Ramos (cell line): ENCODE results near the gene SLC10A3.
"Not testable (repeated sequence)": the region's sequence is repeated elsewhere in the genome, so short reads cannot be mapped to it uniquely, and the experiment has no call there.

Experiments used
- in situ Hi-C: fragments of 300-500 bp; cut with MboI; formaldehyde crosslinking; loops from one replicate; pipeline ENCODE4 v1.14.3; 2022; ENCODE audit warnings: low sequenced_read_pairs; ENCODE audit not compliant: unreplicated experiment

SLC10A3 gene

GRCh38 chrX:154512879-154513553 is 22.6 kb upstream of the SLC10A3 start:
- in situ Hi-C loops: no loop called here

DNA sequence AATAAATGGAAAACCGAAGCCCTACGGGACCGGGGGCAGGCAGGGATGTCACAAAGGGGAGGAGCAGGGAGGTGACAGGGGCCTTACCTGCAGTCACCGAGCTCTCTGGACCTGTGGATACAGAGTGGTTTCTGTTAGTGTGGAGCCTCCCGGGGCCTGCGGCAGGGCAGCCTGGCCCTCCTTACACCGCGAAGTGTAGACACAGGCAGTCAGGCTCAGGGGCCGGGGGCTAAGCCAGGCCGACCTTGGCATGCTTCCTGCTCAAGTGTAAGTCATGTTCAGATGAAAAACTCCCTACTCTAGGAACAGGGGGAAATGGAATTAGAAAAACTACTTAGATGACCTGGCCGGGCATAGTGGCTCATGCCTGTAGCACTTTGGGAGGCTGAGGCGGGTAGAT is 21.3 kb upstream of the SLC10A3 start:
- in situ Hi-C loops: no loop called here

DNA sequence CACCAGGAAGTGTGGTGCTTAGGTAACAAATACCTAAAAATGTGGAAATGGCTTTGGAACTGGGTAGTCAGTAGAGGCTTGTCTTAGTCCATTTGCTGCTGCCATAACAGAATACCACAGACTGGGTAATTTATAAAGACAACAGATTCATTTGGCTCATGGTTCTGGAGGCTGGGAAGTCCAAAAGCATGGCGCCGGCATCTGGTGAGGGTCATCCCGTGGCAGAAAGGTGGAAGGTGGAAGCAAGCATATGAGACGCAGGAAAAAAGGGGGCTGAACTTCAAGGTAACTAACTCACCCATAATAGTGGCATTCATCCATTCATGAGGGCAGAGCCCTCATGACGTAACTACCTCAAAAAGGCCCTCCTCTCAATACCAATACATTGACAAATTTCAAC is 19.0 kb upstream of the SLC10A3 start:
- in situ Hi-C loops: no loop called here

DNA sequence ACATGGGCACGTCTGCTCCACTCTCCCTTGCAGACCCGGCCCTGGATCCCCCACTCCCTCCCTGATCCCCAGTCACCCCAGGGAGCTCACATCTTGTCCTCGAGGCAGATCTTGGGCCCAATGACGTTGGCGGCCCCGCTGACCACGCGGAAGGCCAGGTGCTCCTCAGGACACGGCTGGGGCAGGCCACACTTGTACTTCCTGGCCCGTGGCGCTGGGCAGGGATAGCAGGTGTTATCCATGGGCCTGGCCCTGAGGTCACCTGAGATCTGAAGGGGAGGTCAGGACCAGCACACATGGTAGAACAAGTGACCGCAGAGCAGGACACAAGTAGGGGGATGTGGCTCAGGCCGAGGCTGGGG is 17.9 kb upstream of the SLC10A3 start:
- in situ Hi-C loops: no loop called here

DNA sequence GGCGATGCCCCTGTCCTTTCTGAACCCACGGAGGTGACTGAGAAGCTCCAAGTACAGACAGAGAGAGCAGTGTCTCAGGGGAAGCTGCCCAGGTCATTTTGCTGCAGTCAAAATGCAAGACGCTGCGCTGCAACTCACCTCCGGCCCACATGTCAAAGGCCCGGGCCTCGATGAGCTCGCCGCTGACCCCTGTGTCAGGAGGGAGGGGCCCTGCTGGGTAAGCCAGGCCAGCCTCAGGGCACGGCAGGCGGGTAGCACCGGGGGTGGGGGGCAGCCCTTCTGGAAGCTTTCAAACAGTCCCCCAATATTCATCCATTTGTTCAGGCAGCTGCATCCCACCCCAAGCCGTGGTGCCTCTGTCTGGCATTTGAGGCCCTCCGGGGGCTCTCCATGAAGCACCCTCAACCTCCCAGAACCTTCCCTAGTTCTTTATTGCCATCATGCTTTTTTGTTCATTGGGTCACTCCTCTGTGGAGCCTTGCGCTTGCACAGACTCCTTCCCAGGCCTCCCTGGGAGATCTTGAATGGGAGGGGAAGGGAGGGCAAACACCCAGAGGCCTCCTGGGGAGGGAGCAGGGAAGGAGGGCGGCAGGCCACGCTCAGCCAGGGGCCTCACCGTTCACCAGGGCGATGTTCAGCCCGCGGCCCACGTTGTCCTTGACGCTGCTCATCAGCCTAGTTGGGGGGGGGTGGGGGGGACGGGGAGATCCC is 17.4 kb upstream of the SLC10A3 start:
- in situ Hi-C loops: no loop called here

DNA sequence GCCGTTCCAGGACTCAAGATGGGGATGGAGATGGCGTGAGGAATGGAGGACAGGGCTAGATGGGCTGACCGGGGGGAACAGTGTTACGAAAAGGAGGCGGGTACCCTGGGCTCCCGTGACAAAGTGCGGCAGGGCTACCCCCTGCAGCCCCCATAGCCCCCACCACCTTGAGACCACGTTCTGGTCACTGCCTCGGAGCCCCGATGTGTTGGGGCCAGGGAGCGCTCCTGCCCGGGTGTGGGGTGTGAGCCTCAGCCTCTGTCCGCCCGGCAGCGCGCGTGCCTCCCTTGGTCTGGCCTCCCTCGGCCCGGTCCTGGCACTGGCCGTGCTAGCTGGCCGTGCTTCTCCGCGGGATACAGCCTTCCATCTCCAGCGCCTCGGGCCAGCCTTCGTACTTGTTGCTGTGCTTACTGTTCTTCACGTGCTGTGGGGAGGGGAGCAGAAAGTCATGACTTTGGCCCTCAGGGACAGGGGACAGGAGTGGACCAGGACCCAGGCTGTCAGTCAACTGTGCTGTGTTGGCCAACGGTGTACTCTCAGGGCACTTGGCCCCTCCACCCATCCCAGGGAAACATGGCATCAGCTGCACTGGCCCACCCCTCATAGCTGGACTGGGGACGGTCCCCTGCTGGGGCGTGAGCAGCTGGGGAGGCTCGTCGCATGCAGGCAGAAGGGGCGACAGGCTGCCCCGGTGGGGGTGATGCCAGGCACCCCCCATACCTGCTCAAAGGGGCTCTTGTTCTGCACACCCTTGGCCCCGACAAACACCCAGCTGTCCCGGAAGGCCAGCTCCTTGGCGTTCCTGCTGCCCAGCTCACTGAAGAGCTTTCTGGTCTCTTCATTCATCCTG is 16.3 kb upstream of the SLC10A3 start:
- in situ Hi-C loops: no loop called here

- in situ Hi-C loops: no loop called here
Measured at GRCh38 chrX:154505734-154506133, 15.3 kb upstream of the SLC10A3 start.

GRCh38 chrX:154502989-154503388 is 12.6 kb upstream of the SLC10A3 start:
- in situ Hi-C loops: no loop called here

- in situ Hi-C loops: no loop called here
Measured at GRCh38 chrX:154502098-154502497, 11.7 kb upstream of the SLC10A3 start.

- in situ Hi-C loops: not testable (repeated sequence)
Measured at GRCh38 chrX:154501423-154501822, 11.0 kb upstream of the SLC10A3 start.

GRCh38 chrX:154496591-154497137 is 6.2 kb upstream of the SLC10A3 start:
- in situ Hi-C loops: not testable (repeated sequence)

- in situ Hi-C loops: no loop called here
Measured at GRCh38 chrX:154495472-154495922, 5.1 kb upstream of the SLC10A3 start.

- in situ Hi-C loops: no loop called here
Measured at GRCh38 chrX:154494715-154495114, 4.3 kb upstream of the SLC10A3 start.

DNA sequence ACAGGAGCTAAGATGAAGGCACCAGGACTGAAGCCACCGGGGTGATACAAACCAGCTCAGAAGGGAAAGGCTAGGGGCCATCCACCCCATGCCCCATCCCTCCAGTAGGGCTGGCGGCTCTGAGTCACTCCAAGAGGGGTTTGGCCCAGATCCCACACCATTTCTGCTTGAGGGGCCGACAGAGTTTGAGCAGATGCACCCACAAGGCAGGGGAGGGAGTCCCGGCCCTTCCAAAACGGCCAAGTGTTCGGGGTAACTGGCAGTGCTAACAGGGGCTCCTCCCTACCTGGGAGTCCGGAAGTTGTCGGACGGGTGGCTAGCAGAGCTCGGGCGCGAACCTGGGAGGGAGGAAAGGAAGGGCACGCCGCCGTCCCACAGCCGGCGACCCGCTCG is 412 bp downstream of the SLC10A3 start:
- in situ Hi-C loops: no loop called here

GRCh38 chrX:154489182-154489581 is 1.2 kb downstream of the SLC10A3 start:
- in situ Hi-C loops: no loop called here

GRCh38 chrX:154488336-154489075 is 1.9 kb downstream of the SLC10A3 start:
- in situ Hi-C loops: no loop called here

DNA sequence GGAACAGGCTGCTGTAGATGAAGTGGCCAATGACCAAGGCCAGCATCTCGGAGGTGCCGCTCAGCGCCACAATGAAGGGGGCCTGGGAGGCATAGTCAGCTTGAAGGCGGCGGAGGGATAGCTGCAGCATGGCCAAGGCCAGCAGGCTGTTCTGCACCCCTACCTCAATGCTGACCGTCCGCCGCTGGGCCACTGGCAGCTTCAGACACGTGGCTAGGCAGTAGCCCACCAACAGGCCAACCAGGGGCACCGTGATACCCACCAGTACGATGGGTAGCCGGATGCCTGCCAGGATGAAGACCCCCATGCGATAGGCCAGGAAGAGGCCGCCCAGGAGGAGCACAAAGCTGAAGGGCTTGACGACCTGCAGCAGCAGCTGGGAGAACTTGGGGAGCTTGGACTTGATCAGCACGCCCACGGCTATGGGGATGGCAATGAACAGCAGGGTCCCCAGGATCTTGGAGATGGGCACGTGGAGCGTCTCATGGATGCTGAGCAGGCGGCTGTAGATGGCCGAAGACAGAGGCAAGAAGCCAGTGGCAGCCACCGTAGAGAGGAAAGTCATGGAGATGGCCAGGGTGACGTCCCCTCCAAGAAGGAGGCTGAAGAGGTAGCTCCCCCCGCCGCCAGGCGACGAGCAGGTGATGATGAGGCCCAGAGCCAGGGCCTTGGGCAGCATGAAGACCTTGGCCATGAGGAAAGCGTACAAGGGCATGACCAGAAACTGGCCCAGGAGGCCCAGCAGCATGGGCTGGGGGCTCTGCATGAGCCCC is 2.7 kb downstream of the SLC10A3 start:
- in situ Hi-C loops: no loop called here

DNA sequence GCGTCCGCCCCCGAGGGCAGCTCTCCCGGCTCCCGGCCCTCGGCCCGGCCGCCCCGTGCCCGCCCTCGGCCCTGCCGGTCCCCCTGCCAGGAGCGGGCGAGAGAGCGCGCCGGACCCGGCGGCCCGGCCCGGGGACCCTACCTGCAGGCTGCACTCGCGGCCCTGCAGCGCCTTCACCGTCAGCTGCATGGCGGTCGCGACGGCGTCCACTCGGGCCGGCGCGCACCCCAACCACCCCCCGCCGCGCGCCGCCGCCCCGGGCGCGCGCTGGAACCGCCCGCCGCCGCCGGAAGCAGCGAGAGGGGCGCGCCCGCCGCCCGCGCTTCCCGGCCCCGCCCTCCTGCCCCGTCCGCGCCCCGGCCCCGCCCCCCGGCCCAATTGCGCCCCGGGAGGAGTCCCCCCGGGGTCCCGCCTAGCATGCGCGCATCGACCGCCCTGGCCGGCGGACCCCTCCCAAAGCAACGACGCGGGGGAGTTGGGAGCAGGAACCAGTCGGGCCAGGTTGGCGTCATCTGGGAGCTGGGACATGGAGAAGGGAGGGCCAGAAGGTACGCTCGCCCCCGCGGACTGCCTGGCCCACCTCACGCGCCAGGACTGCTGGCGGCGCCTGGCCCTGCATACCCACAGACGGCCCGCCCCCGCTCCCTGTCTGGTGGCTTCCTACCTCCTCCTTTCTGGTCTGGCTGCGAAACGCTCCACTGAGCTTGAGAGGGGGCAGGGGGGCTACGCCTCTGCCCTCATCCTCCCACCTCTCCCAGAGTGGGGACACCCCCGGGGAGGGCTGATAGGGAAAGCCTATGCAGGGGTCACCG is 3.8 kb downstream of the SLC10A3 start, which contains the start of gene UBL4A:
UBL4A (minus strand) TSS at position 220 of the 812 bp plus-strand sequence; CDS start at position 189, 31 bp downstream.
- in situ Hi-C loops: no loop called here

GRCh38 chrX:154486052-154486395 is 4.4 kb downstream of the SLC10A3 start:
- in situ Hi-C loops: no loop called here
